Astrocyte of the spinal cord (primary cell): ENCODE results near the gene SLC3A2.
"Not testable (repeated sequence)": the region's sequence is repeated elsewhere in the genome, so short reads cannot be mapped to it uniquely, and the experiment has no call there.

Source experiments
- DNase-seq: peaks from one replicate; pipeline ENCODE4 v3.0.0; 2011; ENCODE audit warnings: low read depth, low spot score
- H3K4me3 ChIP-seq: 2 replicates; pipeline ENCODE4 v1.5.1; 2011; ENCODE audit warnings: low read depth, mild to moderate bottlenecking, low read length, moderate library complexity
- in situ Hi-C: cut with HindIII; loops from 2 replicates; pipeline ENCODE4 v1.10.0; 2017; ENCODE audit warnings: low sequenced_read_pairs
- TF ChIP-seq, protein P1 (sequence below): IDR thresholded peaks from 2 replicates; pipeline ENCODE4 v1.5.1; 2012; ENCODE audit warnings: low read depth, mild to moderate bottlenecking, low read length, inconsistent platforms

SLC3A2 gene

DNA sequence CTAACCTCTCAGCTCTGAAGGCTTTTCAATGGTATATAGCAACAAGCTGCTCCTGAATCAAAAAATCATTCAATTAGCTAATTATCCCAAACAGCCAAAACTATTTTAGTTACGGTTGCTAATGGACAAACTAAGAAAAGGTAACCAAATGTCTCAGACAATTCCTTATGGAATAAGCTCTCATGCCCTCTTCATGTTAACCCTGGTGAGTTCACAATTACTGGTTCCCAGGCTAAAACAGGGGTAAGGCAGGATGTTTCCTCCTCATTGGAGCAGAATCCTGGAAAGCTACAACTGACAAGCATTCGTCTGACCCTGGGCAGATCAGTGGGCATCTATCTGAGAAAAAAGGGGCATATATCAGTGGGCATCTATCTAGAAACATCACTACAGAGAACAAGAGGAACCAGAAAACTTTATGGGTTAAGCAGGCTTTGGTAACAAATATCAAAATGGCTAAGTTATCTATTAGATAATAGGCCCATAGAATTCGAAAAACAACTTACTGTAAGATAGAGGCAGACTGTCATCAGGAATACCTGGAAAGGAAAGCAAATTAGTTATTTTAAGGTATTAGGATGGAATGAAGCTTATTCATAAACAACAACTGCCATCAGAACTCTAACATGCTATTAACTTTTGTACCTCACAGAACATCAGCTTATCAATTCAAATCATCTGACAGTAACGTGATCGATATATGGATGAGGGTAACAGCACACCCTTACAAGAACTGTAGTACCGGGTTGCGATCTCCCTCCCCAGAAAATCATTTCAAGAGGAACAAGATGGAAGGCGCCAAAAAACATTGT lies 26.5 kb upstream of the SLC3A2 start:
- in situ Hi-C loops = no loop called here
- peak overlapping the region; percentile 82 for H3K4me3 ChIP-seq
- DNase-seq = no peak
- TF ChIP-seq, protein P1, sequence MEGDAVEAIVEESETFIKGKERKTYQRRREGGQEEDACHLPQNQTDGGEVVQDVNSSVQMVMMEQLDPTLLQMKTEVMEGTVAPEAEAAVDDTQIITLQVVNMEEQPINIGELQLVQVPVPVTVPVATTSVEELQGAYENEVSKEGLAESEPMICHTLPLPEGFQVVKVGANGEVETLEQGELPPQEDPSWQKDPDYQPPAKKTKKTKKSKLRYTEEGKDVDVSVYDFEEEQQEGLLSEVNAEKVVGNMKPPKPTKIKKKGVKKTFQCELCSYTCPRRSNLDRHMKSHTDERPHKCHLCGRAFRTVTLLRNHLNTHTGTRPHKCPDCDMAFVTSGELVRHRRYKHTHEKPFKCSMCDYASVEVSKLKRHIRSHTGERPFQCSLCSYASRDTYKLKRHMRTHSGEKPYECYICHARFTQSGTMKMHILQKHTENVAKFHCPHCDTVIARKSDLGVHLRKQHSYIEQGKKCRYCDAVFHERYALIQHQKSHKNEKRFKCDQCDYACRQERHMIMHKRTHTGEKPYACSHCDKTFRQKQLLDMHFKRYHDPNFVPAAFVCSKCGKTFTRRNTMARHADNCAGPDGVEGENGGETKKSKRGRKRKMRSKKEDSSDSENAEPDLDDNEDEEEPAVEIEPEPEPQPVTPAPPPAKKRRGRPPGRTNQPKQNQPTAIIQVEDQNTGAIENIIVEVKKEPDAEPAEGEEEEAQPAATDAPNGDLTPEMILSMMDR = no peak

DNA sequence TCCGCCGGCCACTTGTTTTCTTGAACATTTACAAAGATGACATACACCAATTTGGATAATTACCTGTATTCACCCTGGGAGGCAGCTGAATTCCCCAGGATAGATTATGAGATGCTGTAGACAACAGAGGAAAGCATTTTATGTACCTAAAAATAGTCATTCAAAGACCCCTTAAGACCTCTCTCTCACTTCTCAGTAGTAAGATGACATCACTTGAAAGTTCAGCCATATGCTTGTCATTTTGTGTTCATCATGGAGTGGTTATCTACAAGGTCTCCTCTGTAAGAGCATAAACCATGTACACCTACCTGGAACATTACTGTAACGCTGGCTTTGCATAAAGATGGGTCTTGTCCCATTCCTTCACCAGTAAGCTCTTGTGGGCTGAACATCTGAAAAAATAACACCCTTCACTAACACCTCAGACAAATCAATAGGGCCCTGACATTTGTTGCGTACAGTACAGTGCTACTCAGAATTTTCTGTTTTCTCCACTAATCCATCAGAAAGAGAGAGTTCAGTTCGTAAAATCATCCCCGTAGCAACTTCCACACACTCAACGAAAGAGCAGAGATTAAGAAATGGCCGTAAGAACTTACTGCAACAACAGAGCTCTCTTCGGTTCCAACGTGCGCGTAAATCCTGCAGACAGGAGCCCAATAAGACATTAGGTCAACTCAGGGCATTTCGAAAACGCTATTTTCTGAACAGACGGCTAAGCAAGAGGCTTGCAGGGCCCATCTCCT lies 25.7 kb upstream of the SLC3A2 start:
- DNase-seq = no peak
- TF ChIP-seq, protein P1 = no peak
- in situ Hi-C loops = no loop called here
- H3K4me3 ChIP-seq = peak overlapping the region; percentile 82

DNA sequence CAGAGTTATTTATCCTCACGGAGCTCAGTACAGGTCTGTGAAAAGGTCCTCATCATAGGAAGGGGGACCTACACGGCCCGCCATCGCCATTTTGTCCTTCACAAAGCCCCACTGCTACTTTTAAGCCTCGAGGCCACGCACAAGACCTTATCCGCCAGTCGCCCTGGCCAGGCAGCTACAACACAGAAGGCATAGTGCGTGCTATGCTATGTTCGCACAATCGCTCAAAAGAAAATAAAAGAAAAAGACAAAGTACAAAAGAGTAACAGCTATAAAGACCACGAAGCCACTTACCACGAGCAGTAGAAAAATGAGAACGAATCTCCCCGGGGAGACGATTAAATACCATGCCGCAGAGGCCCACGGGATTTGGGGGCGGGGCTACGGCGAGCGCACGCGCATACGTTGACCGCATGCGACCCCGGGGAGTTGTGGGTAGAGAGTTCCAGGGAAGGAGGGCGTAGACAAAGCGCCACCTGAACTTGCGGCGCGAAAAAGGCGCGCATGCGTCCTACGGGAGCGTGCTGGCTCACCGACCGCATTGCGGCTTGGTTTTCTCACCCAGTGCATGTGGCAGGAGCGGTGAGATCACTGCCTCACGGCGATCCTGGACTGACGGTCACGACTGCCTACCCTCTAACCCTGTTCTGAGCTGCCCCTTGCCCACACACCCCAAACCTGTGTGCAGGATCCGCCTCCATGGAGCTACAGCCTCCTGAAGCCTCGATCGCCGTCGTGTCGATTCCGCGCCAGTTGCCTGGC lies 24.9 kb upstream of the SLC3A2 start:
- TF ChIP-seq, protein P1 = no peak
- in situ Hi-C loops = no loop called here
- H3K4me3 ChIP-seq = peak overlapping the region; percentile 82
- peak; percentile 98 for DNase-seq

DNA sequence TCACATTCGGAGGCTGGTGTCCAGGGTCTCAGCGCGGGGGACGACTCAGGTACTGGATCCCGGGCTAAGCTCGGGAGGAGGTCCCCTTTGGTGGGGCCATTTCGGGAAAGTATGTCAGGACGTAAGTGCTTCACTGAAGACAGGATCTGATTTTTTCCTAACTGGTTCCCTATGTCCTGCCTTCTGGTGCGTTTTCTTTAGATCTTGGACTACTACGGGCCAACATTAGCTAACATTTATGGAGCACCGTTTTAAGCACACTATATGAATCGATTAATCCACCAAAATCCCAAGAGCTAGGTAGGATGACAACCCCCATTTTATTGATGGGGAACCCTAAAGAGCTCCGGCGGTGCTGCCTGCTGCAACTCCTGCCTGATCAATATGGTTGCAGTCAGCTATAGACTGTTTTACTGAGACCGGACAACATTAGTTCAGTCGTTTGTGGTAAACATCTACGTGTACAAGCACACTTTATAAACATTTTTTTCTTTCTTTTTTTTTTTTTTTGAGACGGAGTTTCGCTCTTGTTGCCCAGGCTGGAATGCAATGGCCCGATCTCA lies 24.3 kb upstream of the SLC3A2 start:
- in situ Hi-C loops = no loop called here
- peak; percentile 28 for DNase-seq
- TF ChIP-seq, protein P1 = no peak
- H3K4me3 ChIP-seq = peak overlapping the region; percentile 82

DNA sequence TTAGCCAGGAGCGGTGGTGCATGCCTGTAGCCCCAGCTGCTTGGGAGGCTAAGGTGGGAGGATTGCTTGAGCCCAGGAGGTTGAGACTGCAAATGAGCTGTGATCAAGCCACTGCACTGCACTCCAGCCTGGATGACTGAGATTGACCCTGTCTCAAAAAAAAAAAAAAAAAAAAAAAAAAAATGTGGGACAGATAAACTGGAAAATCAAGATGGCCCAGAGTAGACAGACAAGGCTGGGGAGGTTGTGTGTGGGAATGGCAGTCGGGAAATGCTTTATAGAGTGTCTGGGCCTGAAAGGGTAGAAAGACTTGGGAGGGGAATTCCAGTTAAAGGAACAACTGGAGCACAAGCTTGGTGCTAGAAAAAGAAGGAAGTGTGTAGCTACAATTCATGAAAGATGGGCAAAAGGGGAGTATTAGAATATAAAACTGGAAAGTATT lies 23.1 kb upstream of the SLC3A2 start:
- TF ChIP-seq, protein P1 = no peak
- H3K4me3 ChIP-seq = no peak overlapping the region
- no peak for DNase-seq
- in situ Hi-C loops = no loop called here

DNA sequence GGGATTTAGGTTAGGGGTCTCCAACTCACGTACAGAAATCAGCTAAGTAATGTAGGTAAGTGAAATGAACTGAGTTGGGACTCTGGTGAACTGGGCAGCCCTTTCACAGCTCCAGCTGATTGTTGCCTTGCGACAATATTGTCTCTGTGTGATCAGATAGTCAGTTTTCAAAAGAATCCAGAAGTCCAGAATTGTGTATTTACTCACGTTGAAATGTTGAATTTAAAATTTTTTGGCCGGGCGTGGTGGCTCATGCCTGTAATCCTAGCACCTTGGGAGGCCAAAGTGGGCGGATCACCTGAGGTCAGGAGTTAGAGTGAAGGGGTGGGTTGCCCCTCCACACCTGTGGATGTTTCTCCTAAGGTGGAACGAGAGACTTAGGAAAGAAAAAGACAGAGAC lies 22.5 kb upstream of the SLC3A2 start:
- no peak for DNase-seq
- H3K4me3 ChIP-seq = no peak overlapping the region
- TF ChIP-seq, protein P1 = no peak
- in situ Hi-C loops = no loop called here

DNA sequence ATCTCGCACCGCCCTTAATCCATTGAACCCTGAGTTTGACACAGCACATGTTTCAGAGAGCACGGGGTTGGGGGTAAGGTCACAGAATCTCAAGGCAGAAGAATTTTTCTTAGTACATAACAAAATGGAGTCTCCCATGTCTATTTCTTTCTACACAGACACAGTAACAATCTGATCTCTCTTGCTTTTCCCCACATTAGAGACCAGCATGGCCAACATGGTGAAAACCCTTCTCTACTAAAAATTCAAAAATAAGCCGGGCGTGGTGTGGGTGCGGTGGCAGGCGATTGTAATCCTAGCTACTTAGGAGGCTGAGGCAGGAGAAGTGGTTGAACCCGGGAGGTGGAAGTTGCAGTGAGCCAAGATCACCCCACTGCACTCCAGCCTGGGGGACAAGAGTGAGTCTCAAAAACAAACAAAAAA lies 21.4 kb upstream of the SLC3A2 start:
- in situ Hi-C loops, DNase-seq, H3K4me3 ChIP-seq: not testable (repeated sequence)
